OCI-LY1 (cell line): ENCODE results near the gene SIM2.

Experiments used
- H2AFZ ChIP-seq: fragments of 200-600 bp; sonication (generic), shearing (Covaris generic); 2 replicates; pipeline ENCODE4 v1.6.0; 2014; ENCODE audit warnings: antibody characterized with exemption, mild to moderate bottlenecking, low read length
- H3F3A ChIP-seq: fragments of 200-600 bp; sonication (generic), shearing (Covaris generic); 2 replicates; pipeline ENCODE4 v1.6.0; 2014; ENCODE audit warnings: mild to moderate bottlenecking, antibody characterized with exemption, low read length, moderate library complexity; ENCODE audit not compliant: insufficient read depth
- H3K27ac ChIP-seq: fragments of 200-600 bp; sonication (generic); 2 replicates; pipeline ENCODE4 v1.5.1; 2014; ENCODE audit warnings: low read length, mixed run types, mild to moderate bottlenecking, low read depth; ENCODE audit not compliant: poor library complexity, severe bottlenecking
- H3K27me3 ChIP-seq: fragments of 200-600 bp; sonication (generic); 2 replicates; pipeline ENCODE4 v1.6.0; 2014; ENCODE audit warnings: antibody characterized with exemption, mild to moderate bottlenecking, low read length, moderate library complexity; ENCODE audit not compliant: insufficient read depth
- H3K36me3 ChIP-seq: fragments of 200-600 bp; sonication (generic); 2 replicates; pipeline ENCODE4 v1.6.1; 2014; ENCODE audit warnings: mild to moderate bottlenecking, antibody characterized with exemption, low read length, moderate library complexity, mixed read lengths; ENCODE audit not compliant: insufficient read depth
- H3K4me1 ChIP-seq: fragments of 200-600 bp; sonication (generic); 2 replicates; pipeline ENCODE4 v1.5.1; 2014; ENCODE audit warnings: mild to moderate bottlenecking, low read length, moderate library complexity; ENCODE audit not compliant: insufficient read depth, severe bottlenecking
- H3K4me2 ChIP-seq: fragments of 200-600 bp; sonication (generic), shearing (Covaris generic); 2 replicates; pipeline ENCODE4 v1.6.1; 2014; ENCODE audit warnings: low read length
- H3K4me3 ChIP-seq: fragments of 200-600 bp; sonication (generic); 2 replicates; pipeline ENCODE4 v1.5.1; 2014; ENCODE audit warnings: low read length, low read depth, mild to moderate bottlenecking, mixed read lengths; ENCODE audit not compliant: poor library complexity, severe bottlenecking
- H3K79me2 ChIP-seq: fragments of 200-600 bp; shearing (Covaris generic); 2 replicates; pipeline ENCODE4 v1.6.1; 2016; ENCODE audit warnings: mixed run types, low read length, mixed read lengths; ENCODE audit not compliant: insufficient read depth
- H3K9ac ChIP-seq: fragments of 200-600 bp; sonication (generic), shearing (Covaris generic); 2 replicates; pipeline ENCODE4 v1.6.1; 2014; ENCODE audit warnings: mild to moderate bottlenecking, low read length, mixed read lengths
- H3K9me2 ChIP-seq: fragments of 200-600 bp; sonication (generic), shearing (Covaris generic); 2 replicates; pipeline ENCODE4 v1.6.1; 2014; ENCODE audit warnings: low read depth, mild to moderate bottlenecking, low read length, mixed read lengths
- H3K9me3 ChIP-seq: fragments of 200-600 bp; shearing (Covaris generic); 2 replicates; pipeline ENCODE4 v1.6.1; 2014; ENCODE audit warnings: low read length, mixed read lengths
- H4K20me1 ChIP-seq: fragments of 200-600 bp; sonication (generic), shearing (Covaris generic); 2 replicates; pipeline ENCODE4 v1.6.0; 2016; ENCODE audit warnings: mild to moderate bottlenecking, low read length; ENCODE audit not compliant: insufficient read depth
- EZH2 ChIP-seq: fragments of 200-600 bp; sonication (generic), shearing (Covaris generic); IDR thresholded peaks from 2 replicates; pipeline ENCODE4 v1.8.0; 2017; ENCODE audit warnings: borderline replicate concordance, mixed run types, mild to moderate bottlenecking, antibody characterized with exemption, low read length, moderate library complexity, mixed read lengths
- TF ChIP-seq, protein P1 (sequence below): fragments of 200-600 bp; sonication (generic), shearing (Covaris generic); IDR thresholded peaks from 2 replicates; pipeline ENCODE4 v1.5.1; 2017; ENCODE audit warnings: mild to moderate bottlenecking, antibody characterized with exemption, low read length, moderate library complexity, mixed read lengths

Gene SIM2

DNA sequence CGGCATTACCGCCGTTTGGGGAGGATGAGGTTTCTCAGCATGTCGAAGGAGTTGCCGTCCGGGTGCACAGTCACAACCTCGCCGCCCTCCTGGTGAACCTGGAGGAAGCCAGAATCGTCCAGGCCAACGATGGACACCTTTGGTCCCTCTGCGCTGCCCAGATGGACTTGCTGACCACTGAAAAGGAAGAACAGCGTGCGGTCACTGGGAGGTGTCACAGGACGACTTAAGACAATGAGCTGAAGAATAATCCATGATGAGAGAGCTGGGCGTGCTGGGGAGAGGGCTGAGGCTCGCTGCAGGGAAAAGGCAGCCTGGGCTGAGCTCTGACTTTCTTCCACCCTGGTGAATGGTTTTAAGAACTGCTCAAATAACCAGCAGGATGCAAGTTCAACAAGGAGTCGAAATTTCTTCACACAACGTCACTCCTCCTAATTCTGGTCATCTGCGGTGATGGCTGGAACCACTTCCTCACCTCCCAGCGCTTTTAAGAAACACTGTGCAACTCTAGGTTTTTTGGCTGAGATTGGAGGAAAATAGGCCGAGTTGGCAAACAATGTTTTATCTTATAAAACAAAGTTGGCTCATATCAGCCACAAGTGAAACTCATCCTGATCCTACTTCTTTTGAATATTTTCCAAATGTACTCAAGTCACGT is 55.5 kb downstream of the SIM2 start:
- H3K4me2 ChIP-seq, result no peak overlapping the region
- H3K36me3 ChIP-seq, result no peaks in the 10 kb centered on the region
- no peaks in the 10 kb centered on the region for H4K20me1 ChIP-seq
- no peak overlapping the region for H3K4me3 ChIP-seq
- H3K4me1 ChIP-seq, result no peaks in the 10 kb centered on the region
- H3K79me2 ChIP-seq, result no peaks in the 10 kb centered on the region
- no peaks in the 10 kb centered on the region for H3K9me2 ChIP-seq
- TF ChIP-seq, protein P1, sequence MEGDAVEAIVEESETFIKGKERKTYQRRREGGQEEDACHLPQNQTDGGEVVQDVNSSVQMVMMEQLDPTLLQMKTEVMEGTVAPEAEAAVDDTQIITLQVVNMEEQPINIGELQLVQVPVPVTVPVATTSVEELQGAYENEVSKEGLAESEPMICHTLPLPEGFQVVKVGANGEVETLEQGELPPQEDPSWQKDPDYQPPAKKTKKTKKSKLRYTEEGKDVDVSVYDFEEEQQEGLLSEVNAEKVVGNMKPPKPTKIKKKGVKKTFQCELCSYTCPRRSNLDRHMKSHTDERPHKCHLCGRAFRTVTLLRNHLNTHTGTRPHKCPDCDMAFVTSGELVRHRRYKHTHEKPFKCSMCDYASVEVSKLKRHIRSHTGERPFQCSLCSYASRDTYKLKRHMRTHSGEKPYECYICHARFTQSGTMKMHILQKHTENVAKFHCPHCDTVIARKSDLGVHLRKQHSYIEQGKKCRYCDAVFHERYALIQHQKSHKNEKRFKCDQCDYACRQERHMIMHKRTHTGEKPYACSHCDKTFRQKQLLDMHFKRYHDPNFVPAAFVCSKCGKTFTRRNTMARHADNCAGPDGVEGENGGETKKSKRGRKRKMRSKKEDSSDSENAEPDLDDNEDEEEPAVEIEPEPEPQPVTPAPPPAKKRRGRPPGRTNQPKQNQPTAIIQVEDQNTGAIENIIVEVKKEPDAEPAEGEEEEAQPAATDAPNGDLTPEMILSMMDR, result no peak
- no peak for TF ChIP-seq EZH2
- no peaks in the 10 kb centered on the region for H3F3A ChIP-seq
- H3K27ac ChIP-seq, result no peak overlapping the region
- H3K27me3 ChIP-seq, result no peaks in the 10 kb centered on the region
- H3K9ac ChIP-seq, result no peak overlapping the region
- H2AFZ ChIP-seq, result no peak overlapping the region
- H3K9me3 ChIP-seq, result no peaks in the 10 kb centered on the region

DNA sequence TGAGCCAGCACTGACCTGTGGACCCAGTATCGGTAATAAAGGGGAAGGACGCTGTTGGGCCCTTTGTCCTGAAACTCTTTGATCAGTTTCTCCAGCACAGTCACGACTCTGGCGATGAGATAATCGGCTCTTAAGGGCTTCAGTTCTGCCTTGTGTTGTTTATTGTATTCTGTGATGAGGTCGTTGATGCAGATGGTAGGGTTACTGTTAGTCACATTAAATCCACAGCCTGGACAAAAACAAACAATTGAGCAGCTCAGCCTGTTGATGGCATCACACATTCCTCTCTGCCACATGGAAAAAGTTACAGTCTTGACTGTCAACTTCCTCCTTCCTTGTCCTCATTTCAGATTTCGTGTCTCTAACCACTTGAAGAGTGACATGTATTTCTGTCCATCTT is 57.6 kb downstream of the SIM2 start:
- no peaks in the 10 kb centered on the region for H3K36me3 ChIP-seq
- no peaks in the 10 kb centered on the region for H3K27me3 ChIP-seq
- no peaks in the 10 kb centered on the region for H4K20me1 ChIP-seq
- no peak overlapping the region for H3K4me2 ChIP-seq
- H3K79me2 ChIP-seq, result no peaks in the 10 kb centered on the region
- H2AFZ ChIP-seq, result no peak overlapping the region
- H3K9me3 ChIP-seq, result no peaks in the 10 kb centered on the region
- TF ChIP-seq EZH2, result no peak
- TF ChIP-seq, protein P1, result no peak
- no peak overlapping the region for H3K4me3 ChIP-seq
- H3K27ac ChIP-seq, result no peak overlapping the region
- H3K4me1 ChIP-seq, result no peaks in the 10 kb centered on the region
- no peaks in the 10 kb centered on the region for H3F3A ChIP-seq
- no peaks in the 10 kb centered on the region for H3K9me2 ChIP-seq
- no peak overlapping the region for H3K9ac ChIP-seq

DNA sequence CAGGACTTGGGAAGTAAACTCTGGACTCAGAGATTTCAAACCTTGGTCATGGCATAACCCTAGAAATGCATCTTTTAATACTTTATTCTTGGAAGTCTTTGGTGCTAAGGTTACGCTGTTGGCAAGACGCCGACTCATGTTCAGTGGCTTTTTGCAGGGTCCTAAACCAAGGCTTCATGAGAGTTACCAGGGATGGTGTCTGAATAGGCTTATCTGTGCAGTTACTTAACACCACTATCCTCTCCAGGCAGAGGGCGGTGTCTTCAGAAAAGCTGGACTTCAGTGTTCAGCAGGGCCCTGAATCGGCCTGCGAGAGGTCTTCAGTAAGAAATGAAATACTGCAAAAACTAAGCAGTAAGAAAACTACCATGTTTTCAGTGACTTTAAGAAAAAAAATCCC is 58.3 kb downstream of the SIM2 start:
- H3K9me3 ChIP-seq, result no peaks in the 10 kb centered on the region
- no peak overlapping the region for H2AFZ ChIP-seq
- no peaks in the 10 kb centered on the region for H3K9me2 ChIP-seq
- H3K27ac ChIP-seq, result no peak overlapping the region
- no peak overlapping the region for H3K4me2 ChIP-seq
- H3K36me3 ChIP-seq, result no peaks in the 10 kb centered on the region
- no peak overlapping the region for H3K4me3 ChIP-seq
- no peaks in the 10 kb centered on the region for H3K27me3 ChIP-seq
- H3K9ac ChIP-seq, result no peak overlapping the region
- H4K20me1 ChIP-seq, result no peaks in the 10 kb centered on the region
- no peaks in the 10 kb centered on the region for H3F3A ChIP-seq
- H3K4me1 ChIP-seq, result no peaks in the 10 kb centered on the region
- TF ChIP-seq EZH2, result no peak
- TF ChIP-seq, protein P1, result no peak
- no peaks in the 10 kb centered on the region for H3K79me2 ChIP-seq
